C4-2B (cell line): Measurements from ENCODE around the gene EDIL3.

Experiments used
- ZFX ChIP-seq: fragments of 450-650 bp; IDR thresholded peaks from 2 replicates; pipeline ENCODE4 v1.6.1; 2017
- TF ChIP-seq, protein P1 (sequence below): fragments of 450-650 bp; conservative IDR thresholded peaks from 2 replicates; pipeline ENCODE4 v1.5.1; 2017; ENCODE audit warnings: mild to moderate bottlenecking

DNA sequence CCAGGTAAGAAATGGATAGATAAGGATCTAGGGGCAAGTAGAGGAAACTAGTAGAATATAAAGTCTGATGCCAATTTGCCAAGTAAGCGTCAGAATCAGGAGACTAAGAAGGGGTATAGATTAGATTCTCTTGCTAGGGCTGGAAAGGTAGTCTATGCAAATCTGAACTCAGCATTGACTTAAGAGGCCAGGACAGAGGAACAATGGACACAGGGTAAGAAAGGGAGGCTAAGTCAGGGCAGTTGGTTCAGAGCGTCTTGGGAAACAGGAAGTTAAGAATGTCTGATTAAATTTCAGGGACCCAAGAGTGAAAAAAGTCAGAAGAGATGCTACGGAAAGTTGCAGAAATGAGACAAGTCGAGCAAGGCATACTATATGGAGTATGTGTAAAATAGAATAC is 400.8 kb downstream of the EDIL3 start:
- TF ChIP-seq, protein P1, sequence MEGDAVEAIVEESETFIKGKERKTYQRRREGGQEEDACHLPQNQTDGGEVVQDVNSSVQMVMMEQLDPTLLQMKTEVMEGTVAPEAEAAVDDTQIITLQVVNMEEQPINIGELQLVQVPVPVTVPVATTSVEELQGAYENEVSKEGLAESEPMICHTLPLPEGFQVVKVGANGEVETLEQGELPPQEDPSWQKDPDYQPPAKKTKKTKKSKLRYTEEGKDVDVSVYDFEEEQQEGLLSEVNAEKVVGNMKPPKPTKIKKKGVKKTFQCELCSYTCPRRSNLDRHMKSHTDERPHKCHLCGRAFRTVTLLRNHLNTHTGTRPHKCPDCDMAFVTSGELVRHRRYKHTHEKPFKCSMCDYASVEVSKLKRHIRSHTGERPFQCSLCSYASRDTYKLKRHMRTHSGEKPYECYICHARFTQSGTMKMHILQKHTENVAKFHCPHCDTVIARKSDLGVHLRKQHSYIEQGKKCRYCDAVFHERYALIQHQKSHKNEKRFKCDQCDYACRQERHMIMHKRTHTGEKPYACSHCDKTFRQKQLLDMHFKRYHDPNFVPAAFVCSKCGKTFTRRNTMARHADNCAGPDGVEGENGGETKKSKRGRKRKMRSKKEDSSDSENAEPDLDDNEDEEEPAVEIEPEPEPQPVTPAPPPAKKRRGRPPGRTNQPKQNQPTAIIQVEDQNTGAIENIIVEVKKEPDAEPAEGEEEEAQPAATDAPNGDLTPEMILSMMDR = no peak
- TF ChIP-seq ZFX = no peak
